ENCODE measurements around the gene TRIM5. TPM values are rescaled to one million over a fixed set of nuclear protein-coding genes. Genes with fewer than 3 reads are reported as not detected.

TRIM5 gene
- total and polyA plus RNA-seq, 10 of the 15 experiments (the other 5 are each of a cell fraction or from before 2014, with no cell fraction given) = 20.0 to 59.7 (median 31.8) TPM

- TF ChIP-seq, protein P1, sequence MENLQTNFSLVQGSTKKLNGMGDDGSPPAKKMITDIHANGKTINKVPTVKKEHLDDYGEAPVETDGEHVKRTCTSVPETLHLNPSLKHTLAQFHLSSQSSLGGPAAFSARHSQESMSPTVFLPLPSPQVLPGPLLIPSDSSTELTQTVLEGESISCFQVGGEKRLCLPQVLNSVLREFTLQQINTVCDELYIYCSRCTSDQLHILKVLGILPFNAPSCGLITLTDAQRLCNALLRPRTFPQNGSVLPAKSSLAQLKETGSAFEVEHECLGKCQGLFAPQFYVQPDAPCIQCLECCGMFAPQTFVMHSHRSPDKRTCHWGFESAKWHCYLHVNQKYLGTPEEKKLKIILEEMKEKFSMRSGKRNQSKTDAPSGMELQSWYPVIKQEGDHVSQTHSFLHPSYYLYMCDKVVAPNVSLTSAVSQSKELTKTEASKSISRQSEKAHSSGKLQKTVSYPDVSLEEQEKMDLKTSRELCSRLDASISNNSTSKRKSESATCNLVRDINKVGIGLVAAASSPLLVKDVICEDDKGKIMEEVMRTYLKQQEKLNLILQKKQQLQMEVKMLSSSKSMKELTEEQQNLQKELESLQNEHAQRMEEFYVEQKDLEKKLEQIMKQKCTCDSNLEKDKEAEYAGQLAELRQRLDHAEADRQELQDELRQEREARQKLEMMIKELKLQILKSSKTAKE (IDR thresholded peaks at IDR 0.05; ENCODE audit: low read depth, poor library complexity, severe bottlenecking) = peak; percentile 81
- peak; percentile 58; the same call in 1 of the 2 replicates for TF ChIP-seq ZBED1 (IDR thresholded peaks at IDR 0.05; ENCODE audit: borderline replicate concordance)
- 0 out of 2 replicates have a peak, but pooled peaks have one; percentile 29 for TF ChIP-seq IRF4 (IDR thresholded peaks at IDR 0.05; ENCODE audit: low read depth, low read length)
- TF ChIP-seq MEF2B (IDR thresholded peaks at IDR 0.05; ENCODE audit: partially characterized antibody, poor library complexity, severe bottlenecking) = peak; percentile 84
- no peak for TF ChIP-seq MEF2A (IDR thresholded peaks at IDR 0.05; ENCODE audit: insufficient read depth, low read depth, low read length)
- TF ChIP-seq MYC (IDR thresholded peaks at IDR 0.05; ENCODE audit: insufficient read depth, insufficient read length, insufficient replicate concordance, low read length, severe bottlenecking) = no peak
- TF ChIP-seq POLR2A (IDR thresholded peaks at IDR 0.05; ENCODE audit: low read depth, low read length) = peak; percentile 75
- peak; percentile 79 to 90 for TF ChIP-seq IKZF2 (IDR thresholded peaks at IDR 0.05)
- TF ChIP-seq MTA2 (IDR thresholded peaks at IDR 0.05; ENCODE audit: low read depth) = peak; percentile 61
- peak; percentile 51; the same call in 1 of the 2 replicates for TF ChIP-seq EED (IDR thresholded peaks at IDR 0.05; ENCODE audit: low read depth)
- no peak for TF ChIP-seq SRF (IDR thresholded peaks at IDR 0.05; ENCODE audit: low read depth in 2 of 2, low read length in 2 of 2)
- no peak for TF ChIP-seq IRF5 (IDR thresholded peaks at IDR 0.05; ENCODE audit: borderline replicate concordance)
- peak; percentile 55; the same call in 1 of the 3 replicates for TF ChIP-seq POU2F2 (IDR thresholded peaks at IDR 0.05; ENCODE audit: borderline replicate concordance, low read depth, low read length)
- peak; percentile 70 for TF ChIP-seq TAF1 (IDR thresholded peaks at IDR 0.05; ENCODE audit: borderline replicate concordance, low read depth, low read length)
- no peak for TF ChIP-seq MYB (IDR thresholded peaks at IDR 0.05; ENCODE audit: borderline replicate concordance, low read depth, low read length)
- peak; percentile 73 for TF ChIP-seq NBN (IDR thresholded peaks at IDR 0.05)
- TF ChIP-seq SMARCA5 (IDR thresholded peaks at IDR 0.05) = no peak
- TF ChIP-seq ATF2 (IDR thresholded peaks at IDR 0.05; ENCODE audit: low read length) = 0 out of 2 replicates have a peak, but pooled peaks have one; percentile 29
- no peak for TF ChIP-seq CHD4 (IDR thresholded peaks at IDR 0.05)
- TF ChIP-seq RELB (IDR thresholded peaks at IDR 0.05; ENCODE audit: low read depth) = peak; percentile 74
Measured at GRCh38 chr11:5689551-5689983, 4.7 kb upstream of the TRIM5 start, which contains the start of gene TRIM22 (continued).
